Effector memory CD4-positive, alpha-beta T cell (primary cell): ENCODE data around the gene NSD1.

Source experiments
- DNase-seq, 3 donors: peaks; one replicate each; pipeline ENCODE4 v3.0.0-alpha.2; 2020
- H3K27ac ChIP-seq: 2 replicates; pipeline ENCODE4 v1.7.0; 2013; ENCODE audit warnings: mild to moderate bottlenecking, low read length, moderate library complexity; ENCODE audit not compliant: insufficient read depth, poor library complexity, severe bottlenecking
- H3K27me3 ChIP-seq: replicated peaks from 2 replicates; pipeline ENCODE4 v1.7.0; 2013; ENCODE audit warnings: mild to moderate bottlenecking, low read length; ENCODE audit not compliant: insufficient read depth, control insufficient read depth, poor library complexity, severe bottlenecking
- H3K36me3 ChIP-seq: 2 replicates; pipeline ENCODE4 v1.7.0; 2013; ENCODE audit warnings: mild to moderate bottlenecking, low read length, moderate library complexity; ENCODE audit not compliant: control insufficient read depth, insufficient read depth
- H3K4me1 ChIP-seq: 2 replicates; pipeline ENCODE4 v1.7.0; 2013; ENCODE audit warnings: low read length, mild to moderate bottlenecking; ENCODE audit not compliant: control insufficient read depth, insufficient read depth, poor library complexity, severe bottlenecking
- H3K4me3 ChIP-seq: 2 replicates; pipeline ENCODE4 v1.7.0; 2013; ENCODE audit warnings: low read length, low read depth, mild to moderate bottlenecking; ENCODE audit not compliant: insufficient read depth, poor library complexity, severe bottlenecking
- H3K9me3 ChIP-seq: 2 replicates; pipeline ENCODE4 v1.7.0; 2013; ENCODE audit warnings: mild to moderate bottlenecking, low read length, moderate library complexity; ENCODE audit not compliant: control insufficient read depth
- total RNA-seq, 3 donors: gene quantifications; one replicate each; lab custom pipeline; 2026; lab: John Stamatoyannopoulos, UW

Gene NSD1, protein sequence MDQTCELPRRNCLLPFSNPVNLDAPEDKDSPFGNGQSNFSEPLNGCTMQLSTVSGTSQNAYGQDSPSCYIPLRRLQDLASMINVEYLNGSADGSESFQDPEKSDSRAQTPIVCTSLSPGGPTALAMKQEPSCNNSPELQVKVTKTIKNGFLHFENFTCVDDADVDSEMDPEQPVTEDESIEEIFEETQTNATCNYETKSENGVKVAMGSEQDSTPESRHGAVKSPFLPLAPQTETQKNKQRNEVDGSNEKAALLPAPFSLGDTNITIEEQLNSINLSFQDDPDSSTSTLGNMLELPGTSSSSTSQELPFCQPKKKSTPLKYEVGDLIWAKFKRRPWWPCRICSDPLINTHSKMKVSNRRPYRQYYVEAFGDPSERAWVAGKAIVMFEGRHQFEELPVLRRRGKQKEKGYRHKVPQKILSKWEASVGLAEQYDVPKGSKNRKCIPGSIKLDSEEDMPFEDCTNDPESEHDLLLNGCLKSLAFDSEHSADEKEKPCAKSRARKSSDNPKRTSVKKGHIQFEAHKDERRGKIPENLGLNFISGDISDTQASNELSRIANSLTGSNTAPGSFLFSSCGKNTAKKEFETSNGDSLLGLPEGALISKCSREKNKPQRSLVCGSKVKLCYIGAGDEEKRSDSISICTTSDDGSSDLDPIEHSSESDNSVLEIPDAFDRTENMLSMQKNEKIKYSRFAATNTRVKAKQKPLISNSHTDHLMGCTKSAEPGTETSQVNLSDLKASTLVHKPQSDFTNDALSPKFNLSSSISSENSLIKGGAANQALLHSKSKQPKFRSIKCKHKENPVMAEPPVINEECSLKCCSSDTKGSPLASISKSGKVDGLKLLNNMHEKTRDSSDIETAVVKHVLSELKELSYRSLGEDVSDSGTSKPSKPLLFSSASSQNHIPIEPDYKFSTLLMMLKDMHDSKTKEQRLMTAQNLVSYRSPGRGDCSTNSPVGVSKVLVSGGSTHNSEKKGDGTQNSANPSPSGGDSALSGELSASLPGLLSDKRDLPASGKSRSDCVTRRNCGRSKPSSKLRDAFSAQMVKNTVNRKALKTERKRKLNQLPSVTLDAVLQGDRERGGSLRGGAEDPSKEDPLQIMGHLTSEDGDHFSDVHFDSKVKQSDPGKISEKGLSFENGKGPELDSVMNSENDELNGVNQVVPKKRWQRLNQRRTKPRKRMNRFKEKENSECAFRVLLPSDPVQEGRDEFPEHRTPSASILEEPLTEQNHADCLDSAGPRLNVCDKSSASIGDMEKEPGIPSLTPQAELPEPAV (N-terminal part only)
- 216 to 276 (median 235) reads per million in 3 donors for total RNA-seq

DNA sequence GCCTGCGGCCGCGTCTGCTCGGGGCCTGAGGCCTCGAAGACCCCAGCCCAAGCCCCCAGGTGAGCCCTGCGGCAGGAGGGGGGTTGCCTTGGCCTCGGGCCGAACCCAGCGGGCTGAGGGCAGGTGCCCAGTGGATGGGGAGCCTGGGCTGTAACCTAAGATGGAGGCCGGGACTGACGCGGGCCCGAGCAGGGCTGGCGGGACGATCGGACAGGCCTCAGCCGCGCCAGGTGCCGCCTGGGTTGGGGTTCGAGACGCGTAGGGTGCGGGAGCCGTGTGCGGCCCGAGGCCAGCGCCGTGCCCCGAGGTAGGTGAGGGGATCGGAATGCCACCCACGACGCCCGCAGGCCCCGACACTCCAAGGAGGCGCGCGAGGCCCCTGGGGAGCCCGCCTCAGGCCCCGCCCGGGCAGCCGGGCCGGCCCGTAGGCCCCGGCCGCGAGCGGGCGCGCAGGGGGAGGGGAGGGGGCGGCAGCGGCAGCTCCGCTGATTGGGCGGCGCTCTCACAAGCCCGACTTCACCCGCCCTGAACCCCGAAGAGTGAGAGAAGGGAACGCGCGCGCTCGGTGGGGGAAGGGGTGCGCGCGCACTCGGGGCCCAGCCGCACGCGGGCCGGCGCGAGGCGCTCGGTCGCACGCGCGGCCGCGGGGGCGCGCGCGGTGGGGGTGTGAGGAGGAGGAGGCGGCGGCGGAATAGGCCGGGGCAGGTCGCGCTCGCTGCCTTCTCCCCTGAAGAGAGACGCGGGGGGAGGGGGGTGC, at the start of gene NSD1:
TSS of gene NSD1 (plus strand) at position 678 of the 757 bp plus-strand sequence. CDS start 1,331 bp downstream, outside the sequence.
- peak; percentile 81 to 85 (median 82) for DNase-seq

DNA sequence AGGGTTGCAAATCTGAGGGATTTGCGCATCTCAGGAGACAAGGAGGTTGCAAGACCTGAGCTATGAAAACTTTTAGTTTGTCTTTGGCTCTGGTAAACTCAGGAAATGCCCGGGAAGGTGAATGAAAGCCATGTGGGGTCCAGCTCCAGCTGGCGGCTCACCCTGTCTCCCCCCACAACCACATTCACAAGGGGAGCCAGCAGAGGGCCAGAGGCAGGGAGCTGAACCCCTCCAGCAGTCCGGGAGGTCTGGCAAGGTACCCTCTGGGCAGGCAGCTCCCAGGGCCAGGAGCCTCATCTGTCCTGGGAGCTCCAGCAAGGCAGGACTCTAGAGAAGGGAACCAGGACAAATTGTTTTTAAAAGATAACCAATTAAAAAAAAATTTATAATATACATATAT, 49.4 kb upstream of the NSD1 start:
- Histone ChIP-seq H3K4me1 (peaks cover 10% of the 10 kb centered on the region), H3K4me3 (no peak overlapping the region), H3K9me3 (no peaks in the 10 kb centered on the region), H3K27ac (no peak overlapping the region), H3K36me3 (no peaks in the 10 kb centered on the region), H3K27me3 (no peaks in the 10 kb centered on the region)
- DNase-seq = no peak

More for the DNA sequence above, at the start of gene NSD1:
- Histone ChIP-seq H3K27ac (peak within 1 kb of the TSS; percentile 79), H3K9me3 (no peaks in the 10 kb centered on the region), H3K27me3 (no peaks in the 10 kb centered on the region), H3K36me3 (peaks cover 16% of the 10 kb centered on the region), H3K4me3 (peak within 1 kb of the TSS; percentile 67), H3K4me1 (peaks cover 52% of the 10 kb centered on the region)

DNA sequence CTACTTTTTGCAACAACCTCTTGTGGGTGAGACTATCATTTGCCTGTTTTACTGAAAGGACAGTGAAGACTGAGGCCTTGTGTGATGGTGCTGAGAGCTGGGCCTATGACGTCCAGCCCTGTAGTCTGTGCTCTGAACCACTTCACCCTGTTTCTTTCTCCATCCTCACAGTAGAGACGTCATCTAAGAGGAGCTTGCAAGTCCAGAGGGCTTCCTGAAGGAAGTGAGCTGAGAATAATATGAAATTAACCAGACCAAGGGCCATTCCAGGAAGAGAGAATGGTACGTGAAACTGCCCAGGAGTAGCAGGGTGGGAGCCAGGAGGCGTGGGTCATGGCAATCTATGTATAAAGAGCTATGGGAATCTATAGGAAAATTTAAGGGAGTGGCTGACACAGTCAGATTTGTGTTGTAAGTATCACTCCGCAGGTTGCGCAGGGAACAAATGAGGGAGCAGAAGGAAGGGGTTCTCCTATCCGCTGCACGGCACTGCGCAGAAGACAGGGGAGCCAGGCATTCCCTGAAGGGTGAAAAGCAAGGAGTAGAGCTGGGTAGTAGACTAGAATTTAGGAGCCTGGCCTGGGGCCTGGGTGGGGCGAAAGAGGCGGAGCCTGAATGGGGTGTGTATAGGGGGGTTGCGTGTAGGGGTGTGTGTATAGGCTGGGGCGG, 47.5 kb upstream of the NSD1 start:
- no peak for DNase-seq
- Histone ChIP-seq H3K4me3 (no peak overlapping the region), H3K9me3 (no peaks in the 10 kb centered on the region), H3K36me3 (no peaks in the 10 kb centered on the region), H3K27me3 (no peaks in the 10 kb centered on the region), H3K4me1 (peaks cover 10% of the 10 kb centered on the region), H3K27ac (no peak overlapping the region)

DNA sequence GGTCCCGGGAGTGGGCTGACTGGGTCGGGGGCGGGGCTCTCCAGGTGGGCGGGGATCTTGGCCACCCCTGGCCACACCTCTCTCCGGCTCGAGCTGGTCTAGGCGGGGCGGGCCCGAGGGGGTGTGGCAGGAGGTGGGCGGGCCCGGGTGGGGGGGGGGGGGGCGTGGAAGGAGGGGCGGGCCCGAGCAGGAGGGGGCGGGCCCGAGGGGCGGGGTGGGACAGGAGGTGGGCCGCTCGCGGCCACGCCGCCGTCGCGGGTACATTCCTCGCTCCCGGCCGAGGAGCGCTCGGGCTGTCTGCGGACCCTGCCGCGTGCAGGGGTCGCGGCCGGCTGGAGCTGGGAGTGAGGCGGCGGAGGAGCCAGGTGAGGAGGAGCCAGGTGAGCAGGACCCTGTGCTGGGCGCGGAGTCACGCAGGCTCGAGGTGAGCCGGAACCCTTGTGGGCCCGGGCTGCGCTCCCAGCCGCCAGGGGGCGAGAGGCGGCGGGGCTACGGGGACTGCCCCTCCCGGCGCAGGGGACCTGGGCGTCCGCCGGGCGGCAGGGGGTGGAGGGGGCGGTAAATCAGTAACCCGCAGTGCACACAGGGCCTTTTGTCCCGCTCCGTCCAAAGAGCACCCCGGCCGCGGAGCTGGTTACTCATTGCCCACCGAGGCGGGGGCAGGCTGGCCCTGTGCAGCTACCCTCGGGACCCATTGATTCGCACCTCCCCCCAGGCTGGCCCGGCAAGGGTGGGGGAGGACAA, 46.7 kb upstream of the NSD1 start, which contains the start of gene FGFR4:
TSS of gene FGFR4 (plus strand) at position 262 of the 744 bp plus-strand sequence. CDS start 2,688 bp downstream, outside the sequence.
- Histone ChIP-seq H3K9me3 (no peaks in the 10 kb centered on the region), H3K36me3 (no peaks in the 10 kb centered on the region), H3K4me1 (peaks cover 10% of the 10 kb centered on the region), H3K4me3 (peak within 1 kb of the TSS; percentile 62), H3K27ac (no peak within 1 kb of the TSS), H3K27me3 (no peaks in the 10 kb centered on the region)
- peak; percentile 58 to 61 (median 60) for DNase-seq

DNA sequence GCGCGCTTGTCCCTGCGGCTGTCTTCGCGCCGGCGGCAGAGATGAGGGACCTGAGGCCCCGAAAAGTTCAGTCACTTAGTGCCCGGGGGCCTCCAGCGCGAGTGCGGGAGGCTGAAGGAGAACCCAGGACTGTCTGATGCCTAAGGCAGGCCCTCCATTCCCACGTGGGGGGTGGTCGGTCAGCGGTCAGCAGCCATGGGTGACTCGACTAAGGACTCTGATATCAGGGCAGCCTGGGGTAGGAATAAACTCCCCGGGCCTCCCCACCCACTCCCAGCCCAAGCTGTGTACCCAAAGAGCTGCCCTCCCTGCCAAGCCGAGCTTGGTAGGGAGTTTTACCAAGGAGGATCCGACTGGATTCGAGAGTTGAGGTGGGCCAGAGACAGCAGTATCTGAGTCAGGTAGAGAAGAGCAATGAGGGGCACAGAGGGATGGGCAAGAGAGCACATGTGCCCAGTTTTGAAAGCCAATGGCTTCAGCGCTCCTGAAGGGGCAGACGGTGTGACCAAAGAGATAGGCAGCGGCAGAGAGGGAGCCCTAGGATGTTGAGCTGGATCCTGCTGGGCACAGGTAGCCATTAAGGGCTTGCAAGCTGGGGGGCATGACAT, 46.1 kb upstream of the NSD1 start:
- H3K36me3 ChIP-seq = no peaks in the 10 kb centered on the region
- H3K27me3 ChIP-seq = no peaks in the 10 kb centered on the region
- DNase-seq = no peak
- H3K27ac ChIP-seq = no peak overlapping the region
- peak overlapping the region; percentile 62 for H3K4me3 ChIP-seq
- H3K9me3 ChIP-seq = no peaks in the 10 kb centered on the region
- peaks cover 10% of the 10 kb centered on the region for H3K4me1 ChIP-seq

DNA sequence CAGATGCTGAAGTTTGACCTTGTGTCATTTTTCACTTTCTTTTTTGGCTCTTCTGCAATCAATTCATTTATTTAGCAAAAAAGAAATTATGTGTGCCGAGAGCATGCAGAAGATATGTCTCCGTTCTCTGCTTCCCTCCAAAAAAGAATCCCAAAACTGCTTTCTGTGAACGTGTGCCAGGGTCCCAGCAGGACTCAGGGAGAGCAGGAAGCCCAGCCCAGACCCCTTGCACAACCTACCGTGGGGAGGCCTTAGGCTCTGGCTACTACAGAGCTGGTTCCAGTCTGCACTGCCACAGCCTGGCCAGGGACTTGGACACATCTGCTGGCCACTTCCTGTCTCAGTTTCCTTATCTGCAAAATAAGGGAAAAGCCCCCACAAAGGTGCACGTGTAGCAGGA, 44.4 kb upstream of the NSD1 start:
- Histone ChIP-seq H3K9me3 (no peaks in the 10 kb centered on the region), H3K27ac (no peak overlapping the region), H3K36me3 (no peaks in the 10 kb centered on the region), H3K4me3 (no peak overlapping the region), H3K27me3 (no peaks in the 10 kb centered on the region), H3K4me1 (peaks cover 10% of the 10 kb centered on the region)
- DNase-seq = no peak

DNA sequence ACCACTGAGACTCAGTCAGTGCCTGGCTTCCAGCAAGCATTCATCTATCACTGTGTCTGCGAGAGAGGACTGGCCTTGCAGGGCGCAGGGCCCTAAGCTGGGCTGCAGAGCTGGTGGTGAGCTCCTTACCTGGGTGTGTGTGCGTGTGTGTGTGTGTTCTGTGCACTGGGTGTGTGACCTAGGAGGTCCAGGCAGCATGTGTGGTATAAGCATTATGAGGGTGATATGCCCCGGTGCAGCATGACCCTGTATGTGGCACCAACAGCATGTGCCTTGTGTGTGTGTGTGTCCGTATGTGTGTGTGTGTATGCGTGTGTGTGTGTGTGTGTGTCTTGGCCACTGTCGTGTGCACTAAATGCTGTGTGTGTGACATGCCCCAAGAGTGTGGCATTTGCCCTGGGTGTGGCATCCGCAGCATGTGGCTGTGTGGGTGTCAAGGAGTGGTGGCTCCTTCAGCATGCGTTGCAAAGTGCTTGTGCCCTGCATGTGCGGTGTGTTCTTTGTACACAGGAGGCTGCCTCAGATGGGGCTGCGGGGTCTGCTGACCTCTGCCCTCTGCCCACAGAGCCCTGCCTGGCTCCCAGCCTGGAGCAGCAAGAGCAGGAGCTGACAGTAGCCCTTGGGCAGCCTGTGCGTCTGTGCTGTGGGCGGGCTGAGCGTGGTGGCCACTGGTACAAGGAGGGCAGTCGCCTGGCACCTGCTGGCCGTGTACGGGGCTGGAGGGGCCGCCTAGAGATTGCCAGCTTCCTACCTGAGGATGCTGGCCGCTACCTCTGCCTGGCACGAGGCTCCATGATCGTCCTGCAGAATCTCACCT, 43.5 kb upstream of the NSD1 start:
- H3K36me3 ChIP-seq = no peaks in the 10 kb centered on the region
- no peaks in the 10 kb centered on the region for H3K27me3 ChIP-seq
- no peak overlapping the region for H3K4me3 ChIP-seq
- no peaks in the 10 kb centered on the region for H3K9me3 ChIP-seq
- DNase-seq = no peak
- H3K27ac ChIP-seq = no peak overlapping the region
- H3K4me1 ChIP-seq = peaks cover 10% of the 10 kb centered on the region

DNA sequence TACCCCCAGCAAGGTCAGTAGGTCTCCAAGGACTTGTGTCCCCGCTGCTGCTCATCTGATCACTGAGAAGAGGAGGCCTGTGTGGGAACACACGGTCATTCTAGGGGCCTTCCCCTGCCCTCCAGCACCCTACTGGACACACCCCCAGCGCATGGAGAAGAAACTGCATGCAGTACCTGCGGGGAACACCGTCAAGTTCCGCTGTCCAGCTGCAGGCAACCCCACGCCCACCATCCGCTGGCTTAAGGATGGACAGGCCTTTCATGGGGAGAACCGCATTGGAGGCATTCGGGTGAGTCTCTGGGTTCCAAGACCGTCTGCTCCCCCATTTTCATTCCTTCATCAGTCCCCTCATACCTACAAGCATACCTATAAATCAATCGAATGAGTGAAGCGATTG, 42.8 kb upstream of the NSD1 start:
- no peaks in the 10 kb centered on the region for H3K36me3 ChIP-seq
- no peak overlapping the region for H3K4me3 ChIP-seq
- H3K27me3 ChIP-seq = no peaks in the 10 kb centered on the region
- no peak for DNase-seq
- no peaks in the 10 kb centered on the region for H3K9me3 ChIP-seq
- H3K4me1 ChIP-seq = peaks cover 10% of the 10 kb centered on the region
- H3K27ac ChIP-seq = no peak overlapping the region
